ENCODE data around the gene PHKA2.
"Not testable (repeated sequence)": the region's sequence is repeated elsewhere in the genome, so short reads cannot be mapped to it uniquely, and the experiment has no call there.

Gene PHKA2

GRCh38 chrX:18856645-18856997 lies 127.3 kb downstream of the PHKA2 start:
- no peak for DNase-seq (ENCODE audit: low read depth)

- no peak for DNase-seq (ENCODE audit: low read depth)
Observed at GRCh38 chrX:18855919-18856644, 127.8 kb downstream of the PHKA2 start.

- not testable (repeated sequence) for DNase-seq (ENCODE audit: low read depth)
Observed at GRCh38 chrX:18847901-18848300, 136.0 kb downstream of the PHKA2 start.
